ENCODE results near the gene GCK.

Gene GCK

GRCh38 chr7:44117801-44118429, 71.3 kb downstream of the GCK start:
- DNase-seq (ENCODE audit: low spot score) = no peak

- DNase-seq (ENCODE audit: low spot score) = no peak
These were observed 72.2 kb downstream of the GCK start for GRCh38 chr7:44116789-44117666.

GRCh38 chr7:44116087-44116788, 73.0 kb downstream of the GCK start:
- DNase-seq (ENCODE audit: low spot score) = no peak

- peak; percentile 97 for DNase-seq (ENCODE audit: low spot score)
These were observed 74.5 kb downstream of the GCK start for GRCh38 chr7:44114586-44115310.

GRCh38 chr7:44113764-44114354, 75.4 kb downstream of the GCK start:
- DNase-seq (ENCODE audit: low spot score) = no peak

- DNase-seq (ENCODE audit: low spot score) = no peak
These were observed 76.1 kb downstream of the GCK start for GRCh38 chr7:44112997-44113763.

- no peak for DNase-seq (ENCODE audit: low spot score)
These were observed 76.8 kb downstream of the GCK start for GRCh38 chr7:44112231-44112996.

GRCh38 chr7:44111761-44112160, 77.5 kb downstream of the GCK start:
- no peak for DNase-seq (ENCODE audit: low spot score)

GRCh38 chr7:44110719-44111635, 78.3 kb downstream of the GCK start:
- no peak for DNase-seq (ENCODE audit: low spot score)

- DNase-seq (ENCODE audit: low spot score) = no peak
These were observed 79.2 kb downstream of the GCK start for GRCh38 chr7:44109991-44110390.

- DNase-seq (ENCODE audit: low spot score) = no peak
These were observed 80.2 kb downstream of the GCK start for GRCh38 chr7:44108768-44109750.

GRCh38 chr7:44107961-44108767, 81.1 kb downstream of the GCK start:
- no peak for DNase-seq (ENCODE audit: low spot score)

- no peak for DNase-seq (ENCODE audit: low spot score)
These were observed 81.9 kb downstream of the GCK start for GRCh38 chr7:44107116-44107960.

GRCh38 chr7:44106311-44107065, 82.8 kb downstream of the GCK start:
- DNase-seq (ENCODE audit: low spot score) = no peak

- DNase-seq (ENCODE audit: low spot score) = no peak
These were observed 83.4 kb downstream of the GCK start for GRCh38 chr7:44105832-44106231.

Data from pons (tissue), 1 donor.